ENCODE results near the gene RC3H2. TPM values are rescaled to one million over a fixed set of nuclear protein-coding genes. Genes with fewer than 3 reads are reported as not detected.

RC3H2 gene
- total and polyA plus RNA-seq, 12 donors = 7.1 to 52.2 (median 42.9) TPM

- Histone ChIP-seq H3K9me3 (peaks cover 0 to 7% (median 0%) of the 10 kb centered on the region in 11 donors), H3K4me3 (no peak overlapping the region), H3K27me3 (no peaks in the 10 kb centered on the region), H3K4me1 (peaks cover 0 to 4% (median 0%) of the 10 kb centered on the region in 9 donors), H3K27ac (no peak overlapping the region), H3K36me3 (no peaks in the 10 kb centered on the region)
- intact Hi-C loops (cut with DNase I) = loop anchor here in 3 of 10 donors (2.0 to 10.0 kb wide), 5 partner anchors 341 to 701 kb away; no protein-coding TSS in a partner anchor
- DNase-seq (no peak), ATAC-seq (no peak)
- 95 to 96% methylated on average over 3 of the region's 3 CpGs for WGBS, 2 donors
- TF ChIP-seq CTCF (IDR thresholded peaks at IDR 0.05) = no peak
Measured at GRCh38 chr9:122808141-122808540, 97.0 kb downstream of the RC3H2 start.

GRCh38 chr9:122807271-122807900 is 97.8 kb downstream of the RC3H2 start:
- no peak overlapping the region for H3K27ac ChIP-seq
- intact Hi-C loops (cut with DNase I) = loop anchor here in 3 of 10 donors (1.0 to 10.0 kb wide), 4 partner anchors 340 to 700 kb away; no protein-coding TSS in a partner anchor
- H3K9me3 ChIP-seq = peaks cover 0 to 7% (median 0%) of the 10 kb centered on the region in 11 donors
- H3K4me1 ChIP-seq = peaks cover 0 to 4% (median 0%) of the 10 kb centered on the region in 9 donors
- no peak for TF ChIP-seq CTCF (IDR thresholded peaks at IDR 0.05)
- WGBS, 2 donors = 78 to 87% methylated on average over 1 of the region's 1 CpG
- no peak overlapping the region for H3K4me3 ChIP-seq
- no peaks in the 10 kb centered on the region for H3K36me3 ChIP-seq
- DNase-seq (no peak), ATAC-seq (no peak)
- H3K27me3 ChIP-seq = no peaks in the 10 kb centered on the region

- intact Hi-C loops (cut with DNase I) = loop anchor here in 3 of 10 donors (1.0 to 10.0 kb wide), 4 partner anchors 339 to 699 kb away; no protein-coding TSS in a partner anchor
- no peak for DNase-seq
- H3K4me1 ChIP-seq = peaks cover 0 to 4% (median 0%) of the 10 kb centered on the region in 9 donors
- peaks cover 0 to 7% (median 0%) of the 10 kb centered on the region in 11 donors for H3K9me3 ChIP-seq
- H3K27me3 ChIP-seq = no peaks in the 10 kb centered on the region
- H3K4me3 ChIP-seq = no peak overlapping the region
- no peak overlapping the region for H3K27ac ChIP-seq
- ATAC-seq = no peak
- TF ChIP-seq CTCF (IDR thresholded peaks at IDR 0.05) = no peak
- no peaks in the 10 kb centered on the region for H3K36me3 ChIP-seq
- WGBS, 2 donors = 88 to 91% methylated on average over 4 of the region's 4 CpGs
Measured at GRCh38 chr9:122806661-122807060, 98.5 kb downstream of the RC3H2 start.

- no peak within 1 kb of the TSS for H3K4me3 ChIP-seq
- H3K27ac ChIP-seq = no peak within 1 kb of the TSS
- peaks cover 0 to 4% (median 0%) of the 10 kb centered on the region in 11 donors for H3K9me3 ChIP-seq
- intact Hi-C loops (cut with DNase I) = loop anchor here in 1 of 10 donors (10.0 kb wide), 1 partner anchor 436 kb away; no protein-coding TSS in a partner anchor
- DNase-seq = no peak
- H3K4me1 ChIP-seq = no peaks in the 10 kb centered on the region
- H3K27me3 ChIP-seq = no peaks in the 10 kb centered on the region
- 94% methylated on average over 30 of the region's 30 CpGs for WGBS, 2 donors
- ATAC-seq = peak in 1 of 8 donors; percentile 47
- TF ChIP-seq CTCF (IDR thresholded peaks at IDR 0.05) = no peak
- no peaks in the 10 kb centered on the region for H3K36me3 ChIP-seq
Measured at GRCh38 chr9:122800066-122801060, 104.8 kb downstream of the RC3H2 start, which contains the start of gene OR1K1. Gene OR1K1, plus strand, starts transcription at chr9:122800123. Its CDS starts 0 bp downstream, at chr9:122800123.
